Transverse colon (tissue), 4 donors: ENCODE measurements around the gene RPL35.

Source experiments
- EP300 ChIP-seq: sonication (generic); formaldehyde crosslinking; IDR thresholded peaks from one replicate; pipeline ENCODE4 v1.6.1; 2017; ENCODE audit warnings: antibody characterized with exemption, low read depth
- POLR2A ChIP-seq: fragments of 450-650 bp; IDR thresholded peaks from one replicate; pipeline ENCODE4 v1.6.1; 2016; ENCODE audit warnings: antibody characterized with exemption, mild to moderate bottlenecking, moderate library complexity
- POLR2AphosphoS5 ChIP-seq, 3 donors: sonication (generic); formaldehyde crosslinking; IDR thresholded peaks; one replicate each; pipeline ENCODE4 v1.6.1; 2016; ENCODE audit warnings: antibody characterized with exemption in 3 of 3
- TF ChIP-seq, protein P1 (sequence below), 5 experiments: fragments of 200-600 bp in 3 of 5; fragments of 450-650 bp in 2 of 5; sonication (generic) in 3 of 5; IDR thresholded peaks; 1 replicate in 2 of 5; 2 replicates in 3 of 5; pipeline ENCODE4 v1.5.1; 2016 to 2017; ENCODE audit warnings: antibody characterized with exemption in 5 of 5, inconsistent platforms in 3 of 5, mild to moderate bottlenecking in 2 of 5, moderate library complexity in 1 of 5

DNA sequence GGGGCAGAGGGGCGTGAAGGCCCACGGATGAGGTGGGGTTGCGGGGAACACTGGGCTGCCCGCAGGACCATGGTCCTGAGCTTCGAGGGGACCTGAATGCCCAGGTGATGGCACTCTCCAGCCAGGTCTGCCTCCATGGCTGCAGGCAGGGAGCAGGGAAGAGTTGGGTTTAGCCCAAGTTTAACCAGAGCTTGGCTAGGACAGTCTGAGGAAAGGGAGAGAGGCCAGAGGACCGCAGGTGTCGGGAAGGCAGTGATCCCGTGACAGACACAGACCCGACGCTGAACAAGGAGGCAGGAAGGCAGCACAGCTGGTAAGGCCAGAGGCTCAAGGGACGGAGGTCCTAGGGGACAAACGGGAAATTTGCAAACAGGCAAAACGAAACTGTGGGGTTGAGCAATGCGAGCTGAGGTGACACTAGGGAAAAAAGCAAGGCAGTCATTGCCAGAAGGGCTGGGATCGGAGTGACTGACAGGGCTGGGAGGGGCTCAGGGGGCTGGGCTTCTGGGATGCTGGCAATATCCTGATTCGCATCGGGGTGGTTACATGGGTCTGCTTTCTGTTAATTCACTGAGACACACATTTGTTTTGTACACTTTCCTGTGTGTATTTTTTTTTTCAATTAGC lies 25.2 kb upstream of the RPL35 start:
- TF ChIP-seq POLR2A = no peak
- TF ChIP-seq, protein P1, sequence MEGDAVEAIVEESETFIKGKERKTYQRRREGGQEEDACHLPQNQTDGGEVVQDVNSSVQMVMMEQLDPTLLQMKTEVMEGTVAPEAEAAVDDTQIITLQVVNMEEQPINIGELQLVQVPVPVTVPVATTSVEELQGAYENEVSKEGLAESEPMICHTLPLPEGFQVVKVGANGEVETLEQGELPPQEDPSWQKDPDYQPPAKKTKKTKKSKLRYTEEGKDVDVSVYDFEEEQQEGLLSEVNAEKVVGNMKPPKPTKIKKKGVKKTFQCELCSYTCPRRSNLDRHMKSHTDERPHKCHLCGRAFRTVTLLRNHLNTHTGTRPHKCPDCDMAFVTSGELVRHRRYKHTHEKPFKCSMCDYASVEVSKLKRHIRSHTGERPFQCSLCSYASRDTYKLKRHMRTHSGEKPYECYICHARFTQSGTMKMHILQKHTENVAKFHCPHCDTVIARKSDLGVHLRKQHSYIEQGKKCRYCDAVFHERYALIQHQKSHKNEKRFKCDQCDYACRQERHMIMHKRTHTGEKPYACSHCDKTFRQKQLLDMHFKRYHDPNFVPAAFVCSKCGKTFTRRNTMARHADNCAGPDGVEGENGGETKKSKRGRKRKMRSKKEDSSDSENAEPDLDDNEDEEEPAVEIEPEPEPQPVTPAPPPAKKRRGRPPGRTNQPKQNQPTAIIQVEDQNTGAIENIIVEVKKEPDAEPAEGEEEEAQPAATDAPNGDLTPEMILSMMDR (IDR thresholded peaks at IDR 0.05) = no peak
- no peak for TF ChIP-seq POLR2AphosphoS5 (IDR thresholded peaks at IDR 0.05)
- no peak for TF ChIP-seq EP300
